Sigmoid colon (tissue), 7 donors: ENCODE measurements around the gene LRRIQ1. TPM values are rescaled to one million over a fixed set of nuclear protein-coding genes. Genes with fewer than 3 reads are reported as not detected.

Experiments
- DNase-seq: peaks from one replicate; pipeline ENCODE4 v3.0.0-alpha.2; 2019
- H3K27ac ChIP-seq, 4 donors: fragments of 200-600 bp; sonication (generic); one replicate each; pipeline ENCODE4 v1.5.1; 2016 to 2019; ENCODE audit warnings: mild to moderate bottlenecking in 1 of 4
- H3K27me3 ChIP-seq, 3 donors: fragments of 200-600 bp; sonication (generic); one replicate each; pipeline ENCODE4 v1.5.1; 2019; ENCODE audit warnings: mild to moderate bottlenecking in 1 of 3
- H3K36me3 ChIP-seq, 4 donors: fragments of 200-600 bp; sonication (generic); one replicate each; pipeline ENCODE4 v1.5.1; 2016 to 2019
- H3K4me1 ChIP-seq, 4 donors: fragments of 200-600 bp; sonication (generic); one replicate each; pipeline ENCODE4 v1.5.1; 2017 to 2019
- H3K4me3 ChIP-seq, 4 donors: fragments of 200-600 bp; sonication (generic); one replicate each; pipeline ENCODE4 v1.5.1; 2017 to 2019; ENCODE audit warnings: mild to moderate bottlenecking in 2 of 4, moderate library complexity in 1 of 4
- H3K9me3 ChIP-seq, 4 donors: fragments of 200-600 bp in 3 of 4; sonication (generic) in 3 of 4; one replicate each; pipeline versions ENCODE4 v1.5.1 to v1.6.1; 2013 to 2019
- EP300 ChIP-seq, 4 donors: sonication (generic); formaldehyde crosslinking; IDR thresholded peaks; one replicate each; pipeline ENCODE4 v1.6.1; 2017; ENCODE audit warnings: antibody characterized with exemption in 4 of 4
- POLR2A ChIP-seq, 2 donors: fragments of 450-650 bp; IDR thresholded peaks; one replicate each; pipeline ENCODE4 v1.6.1; 2016; ENCODE audit warnings: antibody characterized with exemption in 2 of 2, mild to moderate bottlenecking in 2 of 2, moderate library complexity in 2 of 2
- POLR2AphosphoS5 ChIP-seq, 4 donors: sonication (generic); formaldehyde crosslinking; IDR thresholded peaks; one replicate each; pipeline ENCODE4 v1.6.1; 2017; ENCODE audit warnings: antibody characterized with exemption in 4 of 4
- WGBS, 2 donors: extraction: QIAGEN DNeasy Blood & Tissue Kit; methylation state at CpG; one replicate each; pipeline ENCODE4 v1.1.7; 2013; 5-methylcytosine and 5-hydroxymethylcytosine counted together
- intact Hi-C: fragments of 100-400 bp; cut with DNase I; formaldehyde crosslinking; loops from one replicate; pipeline ENCODE4 v1.15.1; 2023
- polyA plus RNA-seq, 3 donors: library from polyadenylated mRNA; stranded (reverse); fragments of 200-250 nt; gene quantifications; one replicate each; pipeline ENCODE4 v1.2.3, GENCODE V29; 2013
- total RNA-seq, 4 donors: library from RNA; depleted of rRNA; stranded (reverse); fragments of >200 nt; gene quantifications; one replicate each; pipeline ENCODE4 v1.1.0, GENCODE V29; 2016
- TF ChIP-seq, protein P1 (sequence below), 4 experiments: fragments of 450-650 bp in 3 of 4; fragments of 200-600 bp in 1 of 4; IDR thresholded peaks; one replicate each; pipeline ENCODE4 v1.5.1; 2016 to 2019; ENCODE audit warnings: antibody characterized with exemption in 4 of 4, mild to moderate bottlenecking in 3 of 4, moderate library complexity in 2 of 4
- donor health status: healthy with polysubstance abuse.
- donor health status: Bipolar disorder and iron deficiency.
- donor health status: healthy.

Gene LRRIQ1
- total and polyA plus RNA-seq, 7 donors, result under 0.01 to 0.41 (median 0.19) TPM; not detected in 3

DNA sequence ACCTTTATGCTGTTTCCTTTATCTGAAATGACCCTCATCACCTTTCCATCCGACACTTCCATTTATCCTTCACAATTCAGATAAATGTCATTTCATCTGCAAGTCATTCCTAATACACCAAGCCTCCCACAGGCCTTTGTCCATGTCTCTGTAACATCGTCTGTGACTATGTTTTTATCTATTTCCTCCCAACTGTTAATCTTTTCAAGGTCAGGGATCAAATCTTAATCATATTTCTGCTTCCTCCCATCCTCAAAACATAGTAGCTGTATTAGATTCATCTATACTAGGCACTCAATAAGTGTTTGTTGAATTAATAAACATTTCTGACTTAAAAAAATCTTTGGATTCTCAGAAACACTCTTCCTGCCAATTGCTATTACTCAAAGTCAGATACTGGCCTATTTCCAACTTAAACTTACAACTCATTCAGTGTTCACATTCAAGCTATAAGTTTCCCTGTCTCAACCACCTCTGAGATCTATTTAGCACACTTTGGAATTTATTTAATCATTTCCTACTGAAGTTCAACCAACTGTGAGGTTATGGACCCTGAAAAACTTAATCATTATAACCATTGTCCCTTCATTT is 143.6 kb downstream of the LRRIQ1 start:
- Histone ChIP-seq H3K27me3 (no peaks in the 10 kb centered on the region), H3K4me3 (no peak overlapping the region), H3K27ac (no peak overlapping the region), H3K36me3 (no peaks in the 10 kb centered on the region), H3K4me1 (no peaks in the 10 kb centered on the region), H3K9me3 (no peaks in the 10 kb centered on the region)
- TF ChIP-seq POLR2AphosphoS5 (IDR thresholded peaks at IDR 0.05) (no peak), POLR2A (IDR thresholded peaks at IDR 0.05) (no peak), EP300 (IDR thresholded peaks at IDR 0.05) (no peak)
- TF ChIP-seq, protein P1, sequence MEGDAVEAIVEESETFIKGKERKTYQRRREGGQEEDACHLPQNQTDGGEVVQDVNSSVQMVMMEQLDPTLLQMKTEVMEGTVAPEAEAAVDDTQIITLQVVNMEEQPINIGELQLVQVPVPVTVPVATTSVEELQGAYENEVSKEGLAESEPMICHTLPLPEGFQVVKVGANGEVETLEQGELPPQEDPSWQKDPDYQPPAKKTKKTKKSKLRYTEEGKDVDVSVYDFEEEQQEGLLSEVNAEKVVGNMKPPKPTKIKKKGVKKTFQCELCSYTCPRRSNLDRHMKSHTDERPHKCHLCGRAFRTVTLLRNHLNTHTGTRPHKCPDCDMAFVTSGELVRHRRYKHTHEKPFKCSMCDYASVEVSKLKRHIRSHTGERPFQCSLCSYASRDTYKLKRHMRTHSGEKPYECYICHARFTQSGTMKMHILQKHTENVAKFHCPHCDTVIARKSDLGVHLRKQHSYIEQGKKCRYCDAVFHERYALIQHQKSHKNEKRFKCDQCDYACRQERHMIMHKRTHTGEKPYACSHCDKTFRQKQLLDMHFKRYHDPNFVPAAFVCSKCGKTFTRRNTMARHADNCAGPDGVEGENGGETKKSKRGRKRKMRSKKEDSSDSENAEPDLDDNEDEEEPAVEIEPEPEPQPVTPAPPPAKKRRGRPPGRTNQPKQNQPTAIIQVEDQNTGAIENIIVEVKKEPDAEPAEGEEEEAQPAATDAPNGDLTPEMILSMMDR (IDR thresholded peaks at IDR 0.05), result no peak
- intact Hi-C loops, result no loop called here
- 55 to 65% methylated on average over 2 of the region's 2 CpGs for WGBS, 2 donors
- no peak for DNase-seq

DNA sequence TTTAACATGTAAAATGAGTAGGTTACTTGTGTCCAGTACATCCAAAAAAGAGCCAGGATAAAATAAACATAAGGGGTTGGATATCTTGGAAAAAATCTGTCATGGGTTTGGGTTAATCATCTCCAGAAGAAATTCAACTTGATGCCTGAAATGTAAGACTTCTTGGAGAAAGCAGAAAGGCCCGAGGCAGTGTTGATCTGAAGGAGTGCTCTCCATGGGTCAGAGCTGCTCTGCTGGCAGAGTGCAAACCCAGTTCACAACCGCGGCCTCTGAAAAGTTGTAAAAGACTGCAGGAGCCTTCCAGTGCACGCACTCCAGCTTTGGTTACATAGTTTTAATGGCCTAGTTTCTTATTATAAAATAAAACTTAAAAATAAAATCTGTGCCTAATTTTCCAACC is 146.5 kb downstream of the LRRIQ1 start:
- no peaks in the 10 kb centered on the region for H3K36me3 ChIP-seq
- no peak for DNase-seq
- 34 to 71% methylated on average over 4 of the region's 4 CpGs for WGBS, 2 donors
- intact Hi-C loops, result no loop called here
- H3K4me3 ChIP-seq, result no peak overlapping the region
- H3K4me1 ChIP-seq, result no peaks in the 10 kb centered on the region
- no peak for TF ChIP-seq EP300 (IDR thresholded peaks at IDR 0.05)
- TF ChIP-seq, protein P1 (IDR thresholded peaks at IDR 0.05), result no peak
- no peak for TF ChIP-seq POLR2A (IDR thresholded peaks at IDR 0.05)
- TF ChIP-seq POLR2AphosphoS5 (IDR thresholded peaks at IDR 0.05), result no peak
- H3K9me3 ChIP-seq, result no peaks in the 10 kb centered on the region
- H3K27ac ChIP-seq, result no peak overlapping the region
- H3K27me3 ChIP-seq, result no peaks in the 10 kb centered on the region

DNA sequence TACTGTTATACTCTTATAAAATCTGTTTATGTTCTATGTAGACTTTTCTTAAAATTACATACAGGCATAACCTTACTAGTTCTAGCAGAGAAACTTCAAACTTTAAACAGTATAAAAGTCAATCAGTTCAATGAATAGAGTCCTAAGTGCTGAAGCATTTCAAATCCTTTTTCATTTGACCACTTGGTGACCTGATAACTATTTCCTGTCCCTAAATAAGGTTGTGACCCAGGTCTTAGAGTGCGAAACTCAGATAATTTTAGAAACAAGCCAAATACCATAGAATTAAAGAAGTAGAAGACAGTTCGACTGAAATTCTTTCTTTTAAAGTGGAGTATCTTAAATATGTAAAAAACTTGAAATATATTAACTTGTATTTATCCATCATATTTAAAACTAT is 147.7 kb downstream of the LRRIQ1 start:
- 70 to 78% methylated on average over 2 of the region's 2 CpGs for WGBS, 2 donors
- Histone ChIP-seq H3K27me3 (no peaks in the 10 kb centered on the region), H3K9me3 (no peaks in the 10 kb centered on the region), H3K27ac (no peak overlapping the region), H3K36me3 (no peaks in the 10 kb centered on the region), H3K4me3 (no peak overlapping the region), H3K4me1 (no peaks in the 10 kb centered on the region)
- intact Hi-C loops, result no loop called here
- TF ChIP-seq EP300 (IDR thresholded peaks at IDR 0.05) (no peak), POLR2AphosphoS5 (IDR thresholded peaks at IDR 0.05) (no peak), POLR2A (IDR thresholded peaks at IDR 0.05) (no peak)
- TF ChIP-seq, protein P1 (IDR thresholded peaks at IDR 0.05), result no peak
- no peak for DNase-seq

DNA sequence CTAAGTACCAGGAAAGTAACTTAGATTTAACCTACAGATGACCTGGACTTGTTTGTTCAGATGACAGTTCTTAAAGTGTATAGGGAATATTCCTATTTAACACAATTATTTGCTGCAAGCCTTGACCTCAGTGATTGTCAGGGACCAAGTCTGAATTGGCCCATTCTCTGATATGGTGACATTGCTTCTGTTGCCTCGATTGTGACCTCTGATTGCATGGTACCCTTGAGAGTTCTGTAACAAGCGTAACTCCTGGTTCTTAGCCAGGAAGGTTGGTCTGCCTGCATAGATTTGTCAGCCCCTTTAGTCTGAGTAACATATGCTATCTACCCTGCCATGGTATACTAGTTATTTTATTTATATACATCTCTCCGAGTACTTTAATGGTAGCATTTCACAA is 150.1 kb downstream of the LRRIQ1 start:
- Histone ChIP-seq H3K4me1 (no peaks in the 10 kb centered on the region), H3K9me3 (no peaks in the 10 kb centered on the region), H3K27ac (no peak overlapping the region), H3K4me3 (no peak overlapping the region), H3K27me3 (no peaks in the 10 kb centered on the region), H3K36me3 (no peaks in the 10 kb centered on the region)
- TF ChIP-seq POLR2A (IDR thresholded peaks at IDR 0.05) (no peak), EP300 (IDR thresholded peaks at IDR 0.05) (no peak), POLR2AphosphoS5 (IDR thresholded peaks at IDR 0.05) (no peak)
- TF ChIP-seq, protein P1 (IDR thresholded peaks at IDR 0.05), result no peak
- intact Hi-C loops, result no loop called here
- no peak for DNase-seq
- WGBS, 2 donors, result 75 to 79% methylated on average over 3 of the region's 3 CpGs

DNA sequence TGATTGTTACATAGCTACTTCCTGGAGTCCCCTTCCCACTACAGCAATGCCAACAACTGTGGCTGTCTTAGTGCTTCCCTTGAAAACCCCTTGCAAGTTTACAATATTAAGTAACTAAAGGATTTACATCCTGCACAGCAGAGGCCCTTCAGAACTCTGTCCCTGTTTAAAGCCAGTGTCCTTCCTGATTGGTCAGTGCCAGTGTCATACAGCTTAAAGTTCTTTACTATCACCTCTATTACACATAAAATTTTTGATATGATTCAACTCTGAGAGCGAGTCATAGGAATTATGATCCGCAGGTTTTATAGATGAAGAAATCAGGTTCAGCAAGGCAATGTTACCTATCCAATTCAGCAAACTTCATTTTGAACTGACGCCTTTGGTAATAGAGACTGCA is 152.5 kb downstream of the LRRIQ1 start:
- Histone ChIP-seq H3K4me3 (no peak overlapping the region), H3K9me3 (no peaks in the 10 kb centered on the region), H3K36me3 (no peaks in the 10 kb centered on the region), H3K4me1 (no peaks in the 10 kb centered on the region), H3K27me3 (no peaks in the 10 kb centered on the region), H3K27ac (no peak overlapping the region)
- WGBS, 2 donors, result 56 to 92% methylated on average over 3 of the region's 3 CpGs
- DNase-seq, result no peak
- no peak for TF ChIP-seq POLR2A (IDR thresholded peaks at IDR 0.05)
- TF ChIP-seq EP300 (IDR thresholded peaks at IDR 0.05), result no peak
- no peak for TF ChIP-seq POLR2AphosphoS5 (IDR thresholded peaks at IDR 0.05)
- TF ChIP-seq, protein P1 (IDR thresholded peaks at IDR 0.05), result no peak
- intact Hi-C loops, result no loop called here
